ENCODE data around the gene SMIM20.

GRCh38 chr4:25879091-25879584, 34.9 kb upstream of the SMIM20 start:
- TF ChIP-seq ZBTB7A (IDR thresholded peaks at IDR 0.05; ENCODE audit: low read depth) (no peak), TAF1 (IDR thresholded peaks at IDR 0.05; ENCODE audit: low read depth) (no peak), MAX (IDR thresholded peaks at IDR 0.05) (no peak), REST (IDR thresholded peaks at IDR 0.05; ENCODE audit: low read depth) (no peak), YY1 (IDR thresholded peaks at IDR 0.05; ENCODE audit: low read depth) (no peak), RAD21 (IDR thresholded peaks at IDR 0.05; ENCODE audit: low read depth) (no peak), EP300 (IDR thresholded peaks at IDR 0.05; ENCODE audit: borderline replicate concordance) (no peak)

Measured in Ishikawa (cell line).